Measurements from ENCODE around the gene RIPOR1. TPM values are rescaled to one million over a fixed set of nuclear protein-coding genes. Genes with fewer than 3 reads are reported as not detected.

RIPOR1 gene
- polyA plus RNA-seq, 1 donor (not counting 4 experiments of a cell fraction or from before 2014, with no cell fraction given) = 5.3 TPM

DNA sequence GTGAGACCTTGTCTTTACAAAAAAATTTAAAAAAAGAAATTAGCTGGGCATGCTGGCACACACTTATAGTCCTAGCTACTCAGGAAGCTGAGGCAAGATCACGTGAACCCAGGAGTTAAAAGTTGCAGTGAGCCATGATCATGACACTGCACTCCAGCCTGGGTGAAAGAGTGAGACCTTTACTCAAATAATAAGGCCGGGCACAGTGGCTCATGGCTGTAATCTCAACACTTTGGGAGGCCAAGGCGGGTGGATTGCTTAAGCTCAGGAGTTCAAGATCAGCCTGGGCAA lies 11.5 kb upstream of the RIPOR1 start:
- no peak for TF ChIP-seq EZH2 (IDR thresholded peaks at IDR 0.05; ENCODE audit: low read length)
- no peak for TF ChIP-seq CTCF (optimal IDR thresholded peaks at IDR 0.05 in 1 of 3, IDR thresholded peaks at IDR 0.05 in 1 of 3, conservative IDR thresholded peaks at IDR 0.05 in 1 of 3; ENCODE audit: extremely low read depth in 1 of 3, insufficient read depth in 2 of 3, low read length in 3 of 3)
- dilution Hi-C loops (cut with MboI; ENCODE audit: extremely low pct_ligation_motif_present, low sequenced_read_pairs) = no loop called here
- H3K9ac ChIP-seq (ENCODE audit: control insufficient read depth, extremely low read depth, insufficient read depth, low read length) = no peak overlapping the region
- peaks cover 19% of the 10 kb centered on the region for H3K4me1 ChIP-seq (ENCODE audit: control insufficient read depth, extremely low read depth, insufficient read depth, low read length)
- H3K79me2 ChIP-seq (ENCODE audit: control insufficient read depth, insufficient read depth, low read length) = no peaks in the 10 kb centered on the region
- H3K27me3 ChIP-seq (ENCODE audit: control insufficient read depth, extremely low read depth, insufficient read depth, low read length) = no peaks in the 10 kb centered on the region
- no peak overlapping the region for H3K4me3 ChIP-seq (ENCODE audit: control insufficient read depth in 2 of 3, extremely low read depth in 1 of 3, insufficient read depth in 2 of 3, low read depth in 1 of 3, low read length in 3 of 3)
- no peak overlapping the region for H2AFZ ChIP-seq (ENCODE audit: control insufficient read depth, low read length)
- no peaks in the 10 kb centered on the region for H3K9me1 ChIP-seq (ENCODE audit: control insufficient read depth, extremely low read depth, insufficient read depth, low read length)
- H3K9me3 ChIP-seq (ENCODE audit: control insufficient read depth, low read depth, low read length) = no peaks in the 10 kb centered on the region
- H3K36me3 ChIP-seq (ENCODE audit: control insufficient read depth in 2 of 2, extremely low read depth in 1 of 2, insufficient read depth in 2 of 2, low read length in 2 of 2) = no peaks in the 10 kb centered on the region
- no peak overlapping the region for H3K27ac ChIP-seq (ENCODE audit: control insufficient read depth, insufficient read depth, low read length)
- H3K4me2 ChIP-seq (ENCODE audit: control insufficient read depth, extremely low read depth, insufficient read depth, low read depth, low read length) = no peak overlapping the region
- no peaks in the 10 kb centered on the region for H4K20me1 ChIP-seq (ENCODE audit: control insufficient read depth, extremely low read depth, insufficient read depth, low read length)
- FAIRE-seq = no peak
- no peak for DNase-seq (ENCODE audit: low read depth, low spot score)

DNA sequence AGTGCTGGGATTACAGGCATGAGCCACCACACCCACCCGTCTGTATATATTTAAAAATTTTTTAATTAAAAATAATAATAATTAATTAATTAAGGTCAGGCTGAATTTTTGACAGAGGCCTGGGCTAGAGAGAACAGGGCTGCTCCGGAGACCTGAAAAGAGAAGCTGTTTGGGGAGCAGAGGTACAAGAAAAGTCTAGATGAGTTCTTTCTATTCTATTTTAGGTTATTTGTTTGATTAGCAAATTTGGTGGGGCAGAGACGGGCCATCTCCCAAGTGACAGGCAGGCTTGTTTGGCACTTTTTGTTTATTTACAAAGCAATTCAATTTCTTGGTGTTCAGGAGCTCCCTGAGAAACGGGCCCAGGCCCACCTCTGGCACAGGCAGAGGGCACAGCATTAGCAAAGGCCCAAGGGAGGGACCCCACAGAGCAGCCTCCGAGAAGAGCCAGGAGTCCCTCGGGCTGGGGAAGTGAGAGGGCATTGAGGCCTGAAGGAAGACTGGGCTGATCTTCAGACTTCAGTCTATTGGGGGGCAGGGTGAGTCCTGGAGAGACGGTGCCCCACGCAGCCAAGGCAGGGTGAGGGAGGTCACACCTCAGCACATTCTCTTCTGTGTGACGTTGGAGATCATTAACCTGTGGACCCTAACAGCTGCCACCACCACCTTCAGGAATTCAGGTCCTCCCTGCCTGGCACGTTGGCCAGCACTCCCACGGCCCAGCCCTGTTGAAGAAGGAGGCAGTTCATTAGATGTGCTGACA lies 10.8 kb upstream of the RIPOR1 start:
- DNase-seq (ENCODE audit: low read depth, low spot score) (no peak), FAIRE-seq (no peak)
- Histone ChIP-seq H3K27ac (ENCODE audit: control insufficient read depth, insufficient read depth, low read length) (no peak overlapping the region), H4K20me1 (ENCODE audit: control insufficient read depth, extremely low read depth, insufficient read depth, low read length) (no peaks in the 10 kb centered on the region), H3K4me3 (ENCODE audit: control insufficient read depth in 2 of 3, extremely low read depth in 1 of 3, insufficient read depth in 2 of 3, low read depth in 1 of 3, low read length in 3 of 3) (no peak overlapping the region), H3K36me3 (ENCODE audit: control insufficient read depth in 2 of 2, extremely low read depth in 1 of 2, insufficient read depth in 2 of 2, low read length in 2 of 2) (no peaks in the 10 kb centered on the region), H3K79me2 (ENCODE audit: control insufficient read depth, insufficient read depth, low read length) (no peaks in the 10 kb centered on the region), H3K9me3 (ENCODE audit: control insufficient read depth, low read depth, low read length) (no peaks in the 10 kb centered on the region), H3K4me2 (ENCODE audit: control insufficient read depth, extremely low read depth, insufficient read depth, low read depth, low read length) (no peak overlapping the region), H3K4me1 (ENCODE audit: control insufficient read depth, extremely low read depth, insufficient read depth, low read length) (peaks cover 19% of the 10 kb centered on the region), H2AFZ (ENCODE audit: control insufficient read depth, low read length) (no peak overlapping the region), H3K27me3 (ENCODE audit: control insufficient read depth, extremely low read depth, insufficient read depth, low read length) (no peaks in the 10 kb centered on the region), H3K9ac (ENCODE audit: control insufficient read depth, extremely low read depth, insufficient read depth, low read length) (no peak overlapping the region), H3K9me1 (ENCODE audit: control insufficient read depth, extremely low read depth, insufficient read depth, low read length) (no peaks in the 10 kb centered on the region)
- dilution Hi-C loops (cut with MboI; ENCODE audit: extremely low pct_ligation_motif_present, low sequenced_read_pairs) = no loop called here
- TF ChIP-seq CTCF (optimal IDR thresholded peaks at IDR 0.05 in 1 of 3, IDR thresholded peaks at IDR 0.05 in 1 of 3, conservative IDR thresholded peaks at IDR 0.05 in 1 of 3; ENCODE audit: extremely low read depth in 1 of 3, insufficient read depth in 2 of 3, low read length in 3 of 3) = no peak
- no peak for TF ChIP-seq EZH2 (IDR thresholded peaks at IDR 0.05; ENCODE audit: low read length)
